Cardiac fibroblast (primary cell): ENCODE results near the gene ATP6V1A.

Experiments used
- DNase-seq, 2 donors: peaks; one replicate each; pipeline versions ENCODE4 v3.0.0 to v3.0.0-alpha.2; 2010; ENCODE audit warnings: low read depth in 2 of 2
- H3K4me3 ChIP-seq, 2 donors: replicated peaks in 1 of 2; 1 replicate in 1 of 2; 2 replicates in 1 of 2; pipeline ENCODE4 v1.5.1; 2011; ENCODE audit warnings: low read depth in 2 of 2, low read length in 2 of 2, mild to moderate bottlenecking in 2 of 2, moderate library complexity in 1 of 2
- CTCF ChIP-seq: IDR thresholded peaks from one replicate; pipeline ENCODE4 v1.5.1; 2011; ENCODE audit warnings: low read depth, mild to moderate bottlenecking, low read length, inconsistent platforms

The ATP6V1A gene

DNA sequence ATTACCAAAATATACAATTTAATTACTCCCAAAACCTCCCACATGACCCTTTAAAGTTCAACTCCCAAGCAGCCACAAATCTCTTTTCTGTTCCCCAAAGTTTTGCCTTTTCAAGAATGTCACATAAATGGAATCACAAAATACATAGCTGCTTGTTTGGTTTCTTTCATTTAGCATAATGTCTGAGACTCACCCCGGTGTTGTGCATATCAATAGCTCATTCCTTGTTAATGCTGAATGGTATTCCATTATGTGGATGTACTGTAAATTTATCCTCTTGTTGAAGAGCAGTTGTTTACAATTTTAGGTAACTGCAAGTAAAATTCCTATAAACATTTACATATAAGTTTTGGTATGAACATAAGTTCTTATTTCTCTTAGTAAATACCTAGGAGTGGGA lies 16.3 kb upstream of the ATP6V1A start:
- H3K4me3 ChIP-seq = no peak overlapping the region
- TF ChIP-seq CTCF = no peak
- DNase-seq = no peak

GRCh38 chr3:113731694-113732093 lies 15.1 kb upstream of the ATP6V1A start:
- no peak for TF ChIP-seq CTCF
- H3K4me3 ChIP-seq = no peak overlapping the region
- DNase-seq = no peak

DNA sequence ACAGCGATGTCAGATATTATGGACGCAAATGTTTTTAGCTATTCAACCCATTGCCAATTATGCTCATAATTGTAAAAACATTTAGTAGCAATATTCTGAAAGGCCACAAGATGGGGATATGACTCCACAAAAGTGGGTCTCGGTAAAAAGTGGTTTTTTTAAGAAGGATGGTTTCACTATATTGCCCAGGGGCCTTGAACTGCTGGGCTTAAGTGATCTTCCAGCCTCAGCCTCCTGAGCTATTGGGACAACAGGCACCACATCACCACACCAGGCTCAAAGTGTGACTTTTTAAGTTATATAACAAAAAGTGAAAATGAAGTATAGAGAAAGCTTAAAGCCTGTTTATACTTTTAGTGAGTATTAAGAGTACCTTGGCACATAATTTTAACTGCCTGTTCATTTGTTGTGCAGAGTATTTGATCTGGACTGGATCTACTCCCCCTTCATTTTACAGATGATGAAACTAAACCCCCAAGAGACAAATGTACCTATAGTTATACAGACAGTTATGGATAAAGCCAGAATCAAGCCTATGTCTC lies 10.2 kb upstream of the ATP6V1A start:
- TF ChIP-seq CTCF = peak; percentile 45
- peak; percentile 80 to 83 for DNase-seq
- H3K4me3 ChIP-seq = no peak overlapping the region

DNA sequence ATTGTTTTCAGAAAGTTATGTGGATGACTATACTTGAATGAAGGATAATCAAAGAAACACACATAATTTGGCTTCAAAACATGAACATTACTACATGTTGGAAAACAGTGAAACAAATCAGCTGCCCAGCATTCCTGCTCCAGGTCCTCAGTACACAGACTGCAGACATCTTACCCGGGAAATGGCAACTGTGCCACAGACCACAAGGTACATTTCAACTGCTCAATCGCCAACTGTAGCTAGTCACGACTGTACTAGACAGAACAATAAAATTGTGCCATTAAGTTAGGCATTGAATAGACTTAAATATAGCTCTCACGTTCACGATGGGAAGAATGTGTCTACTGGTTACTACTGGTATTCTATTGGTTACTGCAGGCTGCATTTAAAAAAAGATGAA lies 5.7 kb upstream of the ATP6V1A start:
- TF ChIP-seq CTCF = no peak
- H3K4me3 ChIP-seq = no peak overlapping the region
- DNase-seq = no peak

DNA sequence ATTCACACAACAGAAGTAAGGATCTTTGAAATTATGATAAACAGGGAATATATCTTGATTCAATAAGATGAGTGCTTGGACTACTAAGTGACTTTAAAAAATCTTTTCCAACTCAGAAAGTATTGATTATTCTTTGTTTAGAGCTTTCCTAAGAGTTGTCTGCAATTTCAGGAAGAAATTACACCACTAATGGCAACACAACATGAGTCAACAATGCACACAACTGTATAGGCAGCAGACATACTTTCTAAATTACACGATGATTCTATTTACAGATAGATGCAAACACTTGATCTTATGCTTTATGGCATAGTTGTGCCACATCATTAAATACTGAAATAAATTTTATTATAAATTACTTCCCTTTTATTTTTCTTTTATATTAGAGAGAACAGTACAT lies 5.2 kb upstream of the ATP6V1A start:
- TF ChIP-seq CTCF = no peak
- H3K4me3 ChIP-seq = no peak overlapping the region
- DNase-seq = peak in 1 of 2 donors; percentile 32

- no peak for TF ChIP-seq CTCF
- no peak for DNase-seq
- no peak overlapping the region for H3K4me3 ChIP-seq
These were observed 3.7 kb upstream of the ATP6V1A start for GRCh38 chr3:113743006-113743630.
